HG03135 (cell line): Measurements from ENCODE around the gene PNN.
"Not testable (repeated sequence)": the region's sequence is repeated elsewhere in the genome, so short reads cannot be mapped to it uniquely, and the experiment has no call there.

Experiments used
- ATAC-seq: cut with Tn5 transposase; IDR thresholded peaks from one replicate; pipeline ENCODE4 v1.9.1; 2021; ENCODE audit warnings: mild to moderate bottlenecking, moderate library complexity; ENCODE audit not compliant: unreplicated experiment

PNN gene

GRCh38 chr14:39228509-39229221 is 53.6 kb downstream of the PNN start:
- no peak for ATAC-seq

- peak; percentile 41 for ATAC-seq
These were observed 54.1 kb downstream of the PNN start for GRCh38 chr14:39229222-39229543.

- no peak for ATAC-seq
These were observed 54.6 kb downstream of the PNN start for GRCh38 chr14:39229601-39230110.

GRCh38 chr14:39230416-39231035 is 55.5 kb downstream of the PNN start:
- no peak for ATAC-seq

- not testable (repeated sequence) for ATAC-seq
These were observed 56.9 kb downstream of the PNN start for GRCh38 chr14:39231751-39232553.
